Uterus (tissue), 4 donors: ENCODE measurements around the gene UBE2Q1. TPM values are rescaled to one million over a fixed set of nuclear protein-coding genes. Genes with fewer than 3 reads are reported as not detected.

Source experiments
- DNase-seq, 2 donors: peaks; one replicate each; pipeline ENCODE4 v3.0.0-alpha.2; 2019 to 2020
- H3K27ac ChIP-seq, 2 donors: fragments of 200-600 bp; sonication (generic); 1 replicate in 1 of 2; 2 replicates in 1 of 2; pipeline ENCODE4 v1.5.1; 2016 to 2018
- H3K27me3 ChIP-seq, 2 donors: fragments of 200-600 bp; sonication (generic); one replicate each; pipeline ENCODE4 v1.5.1; 2018 to 2019; ENCODE audit warnings: control low read depth in 1 of 2
- H3K36me3 ChIP-seq, 2 donors: fragments of 200-600 bp; sonication (generic); one replicate each; pipeline ENCODE4 v1.5.1; 2019; ENCODE audit warnings: control low read depth in 1 of 2
- H3K4me1 ChIP-seq, 2 donors: fragments of 200-600 bp; sonication (generic); one replicate each; pipeline ENCODE4 v1.5.1; 2018 to 2019; ENCODE audit warnings: control low read depth in 1 of 2
- H3K4me3 ChIP-seq, 2 donors: fragments of 200-600 bp; sonication (generic); 1 replicate in 1 of 2; 2 replicates in 1 of 2; pipeline ENCODE4 v1.5.1; 2018 to 2019; ENCODE audit warnings: mild to moderate bottlenecking in 1 of 2
- H3K9me3 ChIP-seq, 2 donors: fragments of 200-600 bp; sonication (generic); one replicate each; pipeline ENCODE4 v1.5.1; 2019; ENCODE audit warnings: control low read depth in 1 of 2
- CTCF ChIP-seq, 4 experiments: fragments of 200-600 bp in 2 of 4; fragments of 450-650 bp in 2 of 4; sonication (generic) in 2 of 4; IDR thresholded peaks; one replicate each; pipeline ENCODE4 v1.5.1; 2016 to 2019; ENCODE audit warnings: antibody characterized with exemption in 4 of 4, mild to moderate bottlenecking in 2 of 4, moderate library complexity in 1 of 4
- POLR2A ChIP-seq, 2 donors: fragments of 450-650 bp; IDR thresholded peaks; one replicate each; pipeline ENCODE4 v1.6.1; 2016; ENCODE audit warnings: antibody characterized with exemption in 2 of 2, mild to moderate bottlenecking in 1 of 2, moderate library complexity in 1 of 2
- intact Hi-C: fragments of 100-400 bp; cut with DNase I; formaldehyde crosslinking; loops from one replicate; pipeline ENCODE4 v1.15.1; 2023; ENCODE audit warnings: low total_unique reads
- total RNA-seq, 4 donors: library from RNA; depleted of rRNA in 3 of 4; stranded (reverse); fragments of >200 nt in 3 of 4; gene quantifications; one replicate each; pipeline versions ENCODE4 v1.1.0 to v1.2.4, GENCODE V29; 2014 to 2023
- donor health status: DM: yes; HTN: yes; CAD: no.

Gene UBE2Q1
- total RNA-seq, result 10 to 100 TPM in 3 of 4 donors, 1 to 10 TPM in 1; 5.4 to 69.7 (median 28.4) TPM

DNA sequence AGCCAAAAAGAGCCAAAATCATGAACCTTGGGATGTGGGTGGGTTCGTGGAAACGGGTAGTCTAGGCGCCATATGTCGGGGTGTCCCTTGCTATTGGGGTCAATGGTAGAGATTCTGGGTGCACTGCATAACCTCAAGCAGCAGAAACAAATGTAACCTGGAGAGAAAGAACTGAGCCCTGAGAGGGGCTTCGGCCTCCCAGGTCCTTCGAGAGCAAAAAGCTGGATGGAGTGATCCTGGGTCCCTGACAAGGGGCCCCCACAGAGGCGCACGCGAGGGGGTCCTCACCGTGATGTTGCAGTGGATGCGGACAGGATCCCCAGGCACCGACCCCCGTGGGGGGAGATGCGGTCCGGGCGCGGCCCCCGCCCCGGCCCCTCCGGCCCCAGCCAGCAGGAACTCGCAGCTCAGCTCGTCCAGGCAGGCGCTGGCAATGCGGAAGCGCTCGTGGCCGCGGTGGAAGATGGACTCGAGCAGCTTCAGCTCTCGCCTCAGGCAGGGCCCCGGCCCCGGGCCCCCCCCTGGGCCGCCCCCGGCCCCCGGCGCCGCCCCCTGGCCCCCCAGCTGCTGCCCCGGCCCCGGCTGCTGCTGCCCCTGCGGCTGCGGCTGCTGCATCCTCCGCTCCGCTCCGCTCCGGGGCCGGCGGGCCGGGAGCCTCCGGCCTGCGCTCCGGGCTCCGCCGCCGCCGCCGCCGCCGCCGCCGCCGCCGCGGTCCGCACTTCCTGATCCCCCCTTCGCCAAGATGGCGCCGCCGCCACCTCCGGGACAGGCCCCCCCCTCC lies at the start of gene UBE2Q1:
UBE2Q1 (minus strand) TSS at position 724 of the 781 bp plus-strand sequence; CDS start at position 615, 109 bp downstream.
- peak within 1 kb of the TSS; percentile 89 to 91 for H3K27ac ChIP-seq
- peak within 1 kb of the TSS; percentile 81 to 83 for H3K4me3 ChIP-seq
- no peak for TF ChIP-seq POLR2A (IDR thresholded peaks at IDR 0.05)
- no peak for TF ChIP-seq CTCF (IDR thresholded peaks at IDR 0.05)
- no peaks in the 10 kb centered on the region for H3K27me3 ChIP-seq
- intact Hi-C loops, result no loop called here
- H3K9me3 ChIP-seq, result no peaks in the 10 kb centered on the region
- H3K36me3 ChIP-seq, result no peaks in the 10 kb centered on the region
- peak; percentile 47 to 55 for DNase-seq
- H3K4me1 ChIP-seq, result peaks cover 0 to 10% of the 10 kb centered on the region in 2 donors

DNA sequence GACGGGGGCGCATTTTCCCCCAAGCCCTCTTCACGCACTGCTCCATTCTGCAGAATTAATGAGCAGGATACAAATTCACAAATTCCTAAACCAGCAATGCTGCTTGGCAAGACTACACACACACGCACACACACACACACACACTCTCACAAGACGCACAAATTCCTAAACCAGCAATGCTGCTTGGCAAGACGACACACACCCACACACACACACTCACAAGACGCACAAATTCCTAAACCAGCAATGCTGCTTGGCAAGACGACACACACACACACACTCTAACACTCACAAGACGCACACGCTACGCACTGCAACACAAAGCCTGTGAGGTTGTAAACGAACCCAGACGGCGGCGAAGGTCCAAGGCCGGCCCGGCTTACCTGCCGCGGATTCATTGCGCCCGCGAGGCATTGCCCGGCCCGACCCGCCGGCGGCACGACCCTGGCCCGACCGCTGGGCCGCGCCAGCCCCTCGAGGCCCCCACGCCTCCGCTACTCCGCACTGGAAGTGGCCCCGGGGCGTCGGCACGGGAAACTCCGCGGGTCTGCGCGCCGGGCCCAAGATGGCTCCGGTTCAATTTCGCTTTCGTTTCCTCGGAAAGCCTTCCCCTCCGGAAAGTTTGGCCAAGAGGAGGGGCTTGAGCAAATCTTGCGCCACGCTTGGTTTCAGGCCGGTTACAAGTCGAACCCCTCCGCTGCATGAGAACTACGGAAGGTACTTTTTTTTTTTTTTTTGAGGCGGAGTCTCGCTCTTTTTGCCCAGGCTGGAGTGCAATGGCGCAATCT lies 49.3 kb upstream of the UBE2Q1 start, which contains the start of gene ADAR:
ADAR (minus strand) TSS at position 578 of the 788 bp plus-strand sequence; CDS start at position 398, 180 bp downstream.
- TF ChIP-seq CTCF (IDR thresholded peaks at IDR 0.05) (no peak), POLR2A (IDR thresholded peaks at IDR 0.05) (peak; percentile 41 to 61)
- Histone ChIP-seq H3K27ac (peak within 1 kb of the TSS; percentile 97 to 99), H3K9me3 (no peaks in the 10 kb centered on the region), H3K36me3 (no peaks in the 10 kb centered on the region), H3K4me3 (peak within 1 kb of the TSS; percentile 60 to 93), H3K27me3 (no peaks in the 10 kb centered on the region), H3K4me1 (peaks cover 0 to 7% of the 10 kb centered on the region in 2 donors)
- peak; percentile 94 to 96 for DNase-seq
- intact Hi-C loops, result no loop called here

DNA sequence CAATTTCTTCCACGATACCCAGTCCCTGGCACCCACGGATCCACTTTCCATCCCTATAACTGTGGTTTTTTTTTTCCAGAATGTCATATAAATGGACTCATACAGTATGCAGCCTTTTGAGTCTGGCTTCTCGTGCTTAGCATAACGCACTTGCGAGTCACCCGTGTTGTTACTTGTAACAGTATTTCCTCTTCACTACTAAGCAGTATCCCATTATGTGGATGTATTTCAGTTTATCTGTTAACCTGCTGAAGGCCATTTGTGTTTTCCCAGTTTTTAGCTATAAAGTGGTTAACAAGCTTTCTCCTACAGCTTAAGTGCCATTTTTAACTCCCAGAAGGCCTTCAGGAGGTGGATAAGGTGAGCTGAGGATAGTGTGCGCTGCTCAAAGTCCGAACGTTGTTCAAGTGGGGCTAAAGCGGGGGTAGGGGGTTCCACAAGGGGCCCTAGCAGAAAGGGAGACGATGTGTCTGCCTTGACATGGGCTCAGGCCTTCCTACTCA lies 48.7 kb upstream of the UBE2Q1 start:
- TF ChIP-seq CTCF (IDR thresholded peaks at IDR 0.05) (no peak), POLR2A (IDR thresholded peaks at IDR 0.05) (no peak)
- Histone ChIP-seq H3K36me3 (no peaks in the 10 kb centered on the region), H3K27me3 (no peaks in the 10 kb centered on the region), H3K4me1 (peaks cover 0 to 7% of the 10 kb centered on the region in 2 donors), H3K9me3 (no peaks in the 10 kb centered on the region), H3K27ac (peak overlapping the region; percentile 97 to 99), H3K4me3 (peak overlapping the region; percentile 60 to 93)
- no peak for DNase-seq
- intact Hi-C loops, result no loop called here

GRCh38 chr1:154605534-154605933 lies 47.1 kb upstream of the UBE2Q1 start:
- Histone ChIP-seq H3K36me3 (no peaks in the 10 kb centered on the region), H3K4me1 (peaks cover 0 to 7% of the 10 kb centered on the region in 2 donors), H3K27me3 (no peaks in the 10 kb centered on the region), H3K27ac (no peak overlapping the region), H3K9me3 (no peaks in the 10 kb centered on the region), H3K4me3 (no peak overlapping the region)
- intact Hi-C loops, result no loop called here
- DNase-seq, result no peak
- TF ChIP-seq CTCF (IDR thresholded peaks at IDR 0.05), result no peak
- TF ChIP-seq POLR2A (IDR thresholded peaks at IDR 0.05), result no peak
